GM19239 (cell line): ENCODE results near the gene STON1.
"Not testable (repeated sequence)": the region's sequence is repeated elsewhere in the genome, so short reads cannot be mapped to it uniquely, and the experiment has no call there.

ENCODE experiments used
- DNase-seq: peaks from one replicate; pipeline ENCODE4 v3.0.0; 2011; ENCODE audit warnings: low spot score; ENCODE audit not compliant: insufficient read length
- FAIRE-seq: peaks from 2 replicates; lab custom pipeline; 2011; peaks lifted over from hg19 to GRCh38; lab: Jason Lieb, UNC

Gene STON1

GRCh38 chr2:48525269-48525943 lies 4.5 kb upstream of the STON1 start:
- DNase-seq (no peak), FAIRE-seq (no peak)

- FAIRE-seq (no peak), DNase-seq (no peak)
Measured at GRCh38 chr2:48527226-48527885, 2.6 kb upstream of the STON1 start.

- DNase-seq (no peak), FAIRE-seq (no peak)
Measured at GRCh38 chr2:48528431-48528830, 1.5 kb upstream of the STON1 start.

GRCh38 chr2:48529194-48529593 lies 760 bp upstream of the STON1 start:
- FAIRE-seq, result no peak

GRCh38 chr2:48529676-48530032 lies 300 bp upstream of the STON1 start:
- FAIRE-seq, result no peak
- peak; percentile 28 for DNase-seq

More at GRCh38 chr2:48529194-48529593, 760 bp upstream of the STON1 start:
- DNase-seq, result no peak

- FAIRE-seq (no peak), DNase-seq (no peak)
Measured at GRCh38 chr2:48531141-48531648, 1.2 kb downstream of the STON1 start.

- DNase-seq (no peak), FAIRE-seq (no peak)
Measured at GRCh38 chr2:48532174-48532573, 2.2 kb downstream of the STON1 start.

- FAIRE-seq (no peak), DNase-seq (no peak)
Measured at GRCh38 chr2:48532824-48533223, 2.9 kb downstream of the STON1 start.

- no peak for FAIRE-seq
Measured at GRCh38 chr2:48534781-48535180, 4.8 kb downstream of the STON1 start.

GRCh38 chr2:48540237-48540935 lies 10.4 kb downstream of the STON1 start:
- DNase-seq (no peak), FAIRE-seq (no peak)

More at GRCh38 chr2:48534781-48535180, 4.8 kb downstream of the STON1 start:
- no peak for DNase-seq

- no peak for DNase-seq
- no peak for FAIRE-seq
Measured at GRCh38 chr2:48541666-48542389, 11.9 kb downstream of the STON1 start.

- FAIRE-seq (no peak), DNase-seq (no peak)
Measured at GRCh38 chr2:48543895-48544294, 13.9 kb downstream of the STON1 start.

- DNase-seq, result no peak
- FAIRE-seq, result no peak
Measured at GRCh38 chr2:48545244-48545643, 15.3 kb downstream of the STON1 start.

- FAIRE-seq (no peak), DNase-seq (no peak)
Measured at GRCh38 chr2:48548840-48549239, 18.9 kb downstream of the STON1 start.

GRCh38 chr2:48549972-48550371 lies 20.0 kb downstream of the STON1 start:
- FAIRE-seq (no peak), DNase-seq (no peak)

GRCh38 chr2:48551548-48551947 lies 21.6 kb downstream of the STON1 start:
- FAIRE-seq, result no peak

GRCh38 chr2:48555071-48555470 lies 25.1 kb downstream of the STON1 start:
- DNase-seq, FAIRE-seq: not testable (repeated sequence)

More at GRCh38 chr2:48551548-48551947, 21.6 kb downstream of the STON1 start:
- DNase-seq, result no peak

- no peak for FAIRE-seq
- DNase-seq, result no peak
Measured at GRCh38 chr2:48558456-48558855, 28.5 kb downstream of the STON1 start.

- DNase-seq (no peak), FAIRE-seq (peak; percentile 56)
Measured at GRCh38 chr2:48560546-48561209, 30.7 kb downstream of the STON1 start.

GRCh38 chr2:48562281-48562680 lies 32.3 kb downstream of the STON1 start:
- no peak for FAIRE-seq
- no peak for DNase-seq
